H1 (cell line): ENCODE measurements around the gene RND3. TPM values are rescaled to one million over a fixed set of nuclear protein-coding genes. Genes with fewer than 3 reads are reported as not detected.

Experiments
- CTCF ChIA-PET: fragments of 300-600 bp; sonication (Branson Sonifier 250); formaldehyde crosslinking; loops from one replicate; lab custom pipeline; 2021; ENCODE audit not compliant: partially characterized antibody; lab: Charles Lee
- POLR2A ChIA-PET: fragments of 300-600 bp; sonication (Branson Sonifier 250); formaldehyde crosslinking; loops from one replicate; lab custom pipeline; 2021; ENCODE audit warnings: inconsistent platforms; ENCODE audit not compliant: partially characterized antibody; lab: Charles Lee
- DNase-seq, 2 experiments: peaks; one replicate each; pipeline versions ENCODE4 v3.0.0 to v3.0.0-alpha.2; 2010 to 2022; ENCODE audit warnings: low spot score in 2 of 2, low read depth in 1 of 2, mixed read lengths in 1 of 2
- FAIRE-seq: peaks from 2 replicates; lab custom pipeline; 2011; peaks lifted over from hg19 to GRCh38; lab: Jason Lieb, UNC
- H2AFZ ChIP-seq: 2 replicates; pipeline ENCODE4 v1.8.1; 2012; ENCODE audit warnings: low read length, inconsistent platforms
- H2AK5ac ChIP-seq: 2 replicates; pipeline ENCODE4 v1.6.1; 2013; ENCODE audit warnings: low read depth, low read length
- H2BK120ac ChIP-seq: replicated peaks from 2 replicates; pipeline ENCODE3; 2013; ENCODE audit warnings: low read depth, low read length, inconsistent platforms
- H2BK12ac ChIP-seq: 2 replicates; pipeline ENCODE4 v1.6.1; 2013; ENCODE audit warnings: low read depth, low read length
- H2BK15ac ChIP-seq: 2 replicates; pipeline ENCODE4 v1.6.1; 2013; ENCODE audit warnings: low read length
- H2BK20ac ChIP-seq: 2 replicates; pipeline ENCODE4 v1.6.1; 2013; ENCODE audit warnings: low read length
- H2BK5ac ChIP-seq: 2 replicates; pipeline ENCODE4 v1.6.1; 2013; ENCODE audit warnings: low read depth, low read length
- H3K14ac ChIP-seq: 2 replicates; pipeline ENCODE4 v1.6.1; 2013; ENCODE audit warnings: inconsistent platforms; ENCODE audit not compliant: insufficient read length
- H3K18ac ChIP-seq: 2 replicates; pipeline ENCODE4 v1.6.1; 2013; ENCODE audit warnings: low read length; ENCODE audit errors: extremely low read depth
- H3K23ac ChIP-seq: 2 replicates; pipeline ENCODE4 v1.6.1; 2013; ENCODE audit warnings: inconsistent platforms; ENCODE audit not compliant: insufficient read length
- H3K23me2 ChIP-seq: 2 replicates; pipeline ENCODE4 v1.6.1; 2013; ENCODE audit warnings: low read depth, low read length
- H3K27ac ChIP-seq: 2 replicates; pipeline ENCODE4 v1.6.1; 2011; ENCODE audit warnings: low read depth, low read length, inconsistent platforms
- H3K27me3 ChIP-seq, 4 experiments: replicated peaks in 1 of 4; 1 replicate in 1 of 4; 2 replicates in 3 of 4; pipeline versions ENCODE4 v1.6.1 to v1.8.1; 2011 to 2013; ENCODE audit warnings: low read length in 3 of 4, mild to moderate bottlenecking in 3 of 4, inconsistent platforms in 2 of 4, mixed read lengths in 2 of 4, moderate library complexity in 1 of 4; ENCODE audit not compliant: control insufficient read depth in 3 of 4, insufficient read depth in 3 of 4; ENCODE audit errors: extremely low read depth in 1 of 4
- H3K36me3 ChIP-seq, 4 experiments: 2 replicates each; pipeline versions ENCODE4 v1.6.1 to v1.8.1; 2011 to 2013; ENCODE audit warnings: mild to moderate bottlenecking in 4 of 4, low read length in 3 of 4, moderate library complexity in 2 of 4, control low read depth in 1 of 4, inconsistent platforms in 1 of 4; ENCODE audit not compliant: insufficient read depth in 4 of 4, control insufficient read depth in 2 of 4
- H3K4ac ChIP-seq: replicated peaks from 2 replicates; pipeline ENCODE3; 2013; ENCODE audit warnings: low read length, low read depth, mixed read lengths, inconsistent platforms; ENCODE audit not compliant: insufficient read length
- H3K4me1 ChIP-seq, 4 experiments: replicated peaks in 1 of 4; 1 replicate in 1 of 4; 2 replicates in 3 of 4; pipeline versions ENCODE4 v1.6.1 to v1.8.1; 2011 to 2013; ENCODE audit warnings: low read length in 3 of 4, inconsistent platforms in 2 of 4, mixed read lengths in 1 of 4; ENCODE audit not compliant: insufficient read depth in 4 of 4, control insufficient read depth in 3 of 4
- H3K4me2 ChIP-seq, 2 experiments: 2 replicates each; pipeline versions ENCODE4 v1.6.1 to v1.8.1; 2011 to 2013; ENCODE audit warnings: low read depth in 2 of 2, low read length in 2 of 2, control low read depth in 1 of 2, inconsistent platforms in 1 of 2, mild to moderate bottlenecking in 1 of 2; ENCODE audit not compliant: insufficient read depth in 1 of 2
- H3K4me3 ChIP-seq, 4 experiments: fragments of 200-600, 300-600 bp in 1 of 4; sonication (generic), shearing (Covaris generic), sonication (Bioruptor Twin) in 1 of 4; 2 replicates each; pipeline versions ENCODE4 v1.5.1 to v1.8.1; 2011 to 2016; ENCODE audit warnings: low read length in 4 of 4, low read depth in 3 of 4, control low read depth in 2 of 4, inconsistent platforms in 2 of 4, mild to moderate bottlenecking in 2 of 4, mixed read lengths in 1 of 4, moderate library complexity in 1 of 4; ENCODE audit not compliant: insufficient read depth in 2 of 4; ENCODE audit errors: extremely low read depth in 1 of 4
- H3K56ac ChIP-seq: replicated peaks from 2 replicates; pipeline ENCODE3; 2013; ENCODE audit warnings: low read depth, mild to moderate bottlenecking, mixed read lengths, low read length, inconsistent platforms; ENCODE audit not compliant: insufficient read length
- H3K79me1 ChIP-seq: 2 replicates; pipeline ENCODE4 v1.6.1; 2013; ENCODE audit warnings: low read depth, low read length, control low read depth
- H3K79me2 ChIP-seq, 2 experiments: 2 replicates each; pipeline versions ENCODE4 v1.6.1 to v1.8.1; 2012 to 2013; ENCODE audit warnings: low read length in 2 of 2, mild to moderate bottlenecking in 2 of 2, inconsistent platforms in 1 of 2; ENCODE audit not compliant: insufficient read depth in 2 of 2, control insufficient read depth in 1 of 2
- H3K9ac ChIP-seq, 4 experiments: replicated peaks in 1 of 4; 1 replicate in 1 of 4; 2 replicates in 3 of 4; pipeline versions ENCODE4 v1.6.1 to v1.8.1; 2011 to 2013; ENCODE audit warnings: low read depth in 3 of 4, low read length in 3 of 4, control low read depth in 2 of 4, mild to moderate bottlenecking in 2 of 4, moderate library complexity in 2 of 4, inconsistent platforms in 1 of 4; ENCODE audit errors: extremely low read depth in 1 of 4
- H3K9me3 ChIP-seq, 2 experiments: 2 replicates each; pipeline versions ENCODE4 v1.6.1 to v1.8.1; 2012 to 2013; ENCODE audit warnings: mild to moderate bottlenecking in 2 of 2, moderate library complexity in 2 of 2, control low read depth in 1 of 2, inconsistent platforms in 1 of 2, low read depth in 1 of 2, low read length in 1 of 2, mixed read lengths in 1 of 2; ENCODE audit not compliant: insufficient read depth in 2 of 2
- H4K20me1 ChIP-seq, 2 experiments: replicated peaks in 1 of 2; 2 replicates each; pipeline versions ENCODE3 to v1.8.1; 2011 to 2013; ENCODE audit warnings: inconsistent platforms in 2 of 2, low read length in 2 of 2, mild to moderate bottlenecking in 1 of 2; ENCODE audit not compliant: insufficient read depth in 2 of 2, control insufficient read depth in 1 of 2
- H4K5ac ChIP-seq: 2 replicates; pipeline ENCODE4 v1.6.1; 2013; ENCODE audit warnings: low read length, low read depth, mixed read lengths, inconsistent platforms; ENCODE audit not compliant: insufficient read length
- H4K8ac ChIP-seq: 2 replicates; pipeline ENCODE4 v1.8.0; 2013; ENCODE audit warnings: mild to moderate bottlenecking, moderate library complexity, low read length, inconsistent platforms; ENCODE audit not compliant: insufficient read depth; ENCODE audit errors: extremely low read depth
- H4K91ac ChIP-seq: replicated peaks from 2 replicates; pipeline ENCODE3; 2013; ENCODE audit warnings: low read length, mixed read lengths, inconsistent platforms; ENCODE audit not compliant: insufficient read length
- ASH2L ChIP-seq: fragments of 200-600, 300-600 bp; sonication (generic); IDR thresholded peaks from one replicate; pipeline ENCODE4 v1.7.1; 2017; ENCODE audit warnings: low read length
- CEBPB ChIP-seq: IDR thresholded peaks from 2 replicates; pipeline ENCODE4 v1.6.1; 2012; ENCODE audit warnings: low read depth, low read length
- CTBP2 ChIP-seq: IDR thresholded peaks from 2 replicates; pipeline ENCODE4 v1.7.0; 2011; ENCODE audit warnings: borderline replicate concordance, mild to moderate bottlenecking, moderate library complexity, mixed read lengths, low read length; ENCODE audit not compliant: insufficient read depth, insufficient read length
- EGR1 ChIP-seq: IDR thresholded peaks from 2 replicates; pipeline ENCODE4 v1.6.1; 2011; ENCODE audit warnings: low read depth, low read length, borderline replicate concordance
- EZH2 ChIP-seq: fragments of 200-600 bp; sonication (generic); IDR thresholded peaks from 2 replicates; pipeline ENCODE4 v1.7.1; 2012; ENCODE audit warnings: low read depth, mild to moderate bottlenecking, moderate library complexity, low read length, inconsistent platforms; ENCODE audit not compliant: severe bottlenecking
- KDM4A ChIP-seq: IDR thresholded peaks from one replicate; pipeline ENCODE4 v1.7.1; 2012; ENCODE audit warnings: low read depth, mild to moderate bottlenecking, moderate library complexity, low read length, inconsistent platforms; ENCODE audit not compliant: severe bottlenecking
- NANOG ChIP-seq: IDR thresholded peaks from 2 replicates; pipeline ENCODE4 v1.6.1; 2011; ENCODE audit warnings: low read length, low read depth, mild to moderate bottlenecking, inconsistent platforms; ENCODE audit not compliant: insufficient read depth, poor library complexity, severe bottlenecking
- RAD21 ChIP-seq, 2 experiments: IDR thresholded peaks in 1 of 2; conservative IDR thresholded peaks in 1 of 2; 2 replicates each; pipeline ENCODE4 v1.6.1; 2011; ENCODE audit warnings: low read depth in 2 of 2, low read length in 2 of 2, improper control_type of control experiment in 1 of 2, inconsistent platforms in 1 of 2, mild to moderate bottlenecking in 1 of 2, moderate library complexity in 1 of 2
- SIX5 ChIP-seq: IDR thresholded peaks from 2 replicates; pipeline ENCODE4 v1.6.1; 2011; ENCODE audit warnings: mild to moderate bottlenecking, low read depth, low read length
- SUZ12 ChIP-seq: fragments of 200-600 bp; sonication (generic); IDR thresholded peaks from 2 replicates; pipeline ENCODE4 v1.6.1; 2012; ENCODE audit warnings: mild to moderate bottlenecking, inconsistent platforms, low read length, moderate library complexity, mixed read lengths
- WGBS, 2 experiments: shearing (Covaris generic) in 1 of 2; methylation state at CpG; one replicate each; pipeline versions ENCODE4 v1.1.6 to v1.1.7; 2013 to 2015; ENCODE audit warnings: low lambda C conversion rate in 2 of 2, mixed read lengths in 2 of 2, inconsistent platforms in 1 of 2, low coverage in 1 of 2, missing lambda C conversion rate in 1 of 2; ENCODE audit not compliant: insufficient replicate concordance in 2 of 2, insufficient coverage in 1 of 2, insufficient read length in 1 of 2; ENCODE audit errors: extremely low coverage in 1 of 2, missing lambda C conversion rate in 1 of 2; 5-methylcytosine and 5-hydroxymethylcytosine counted together
- polyA plus RNA-seq, 7 experiments: library from polyadenylated mRNA; depleted of rRNA in 3 of 7; stranded (reverse) in 5 of 7; unstranded in 2 of 7; fragments of >200 nt in 5 of 7; fragments of 200-250 nt in 2 of 7; gene quantifications; 1 replicate in 5 of 7; 2 replicates in 1 of 7; 4 replicates in 1 of 7; pipeline versions ENCODE4 v1.2.1 to v1.2.3, GENCODE V29; 2011 to 2013; ENCODE audit warnings: missing spikeins in 2 of 7, mixed read lengths in 2 of 7
- total RNA-seq: library from RNA; stranded (reverse); fragmentation: NEBNext Ultra II Directional; extraction: Animal tissue kit (Norgen Biotek cat#: 25700); gene quantifications from 2 replicates; pipeline ENCODE4 v1.2.1, GENCODE V29; 2021

RND3 gene
- total and polyA plus RNA-seq, 2 of the 8 experiments (the other 6 are each of a cell fraction or from before 2014, with no cell fraction given) = 12.2 to 25.6 TPM

- no peaks in the 10 kb centered on the region; a peak in 1 of 4 replicates for H3K9me3 ChIP-seq
- H2BK5ac ChIP-seq = no peak overlapping the region
- no peak overlapping the region for H2BK12ac ChIP-seq
- no peaks in the 10 kb centered on the region for H3K36me3 ChIP-seq
- WGBS, 2 experiments = 94% methylated on average over 2 of the region's 2 CpGs; no CpG with 5 or more reads in 1 of the 2 experiments
- H4K8ac ChIP-seq = no peak overlapping the region
- no peak overlapping the region for H2AFZ ChIP-seq
- CTCF ChIA-PET = no interaction called here
- H2BK15ac ChIP-seq = no peak overlapping the region
- no peak overlapping the region for H3K4ac ChIP-seq
- H3K27ac ChIP-seq = no peak overlapping the region
- no peak overlapping the region for H3K14ac ChIP-seq
- no peak overlapping the region for H3K4me2 ChIP-seq
- no peak overlapping the region for H3K23ac ChIP-seq
- H2BK120ac ChIP-seq = no peak overlapping the region
- H4K20me1 ChIP-seq = no peaks in the 10 kb centered on the region
- H3K9ac ChIP-seq = no peak overlapping the region
- H3K79me2 ChIP-seq = no peaks in the 10 kb centered on the region
- no peaks in the 10 kb centered on the region for H3K27me3 ChIP-seq
- TF ChIP-seq SUZ12 (no peak), RAD21 (IDR thresholded peaks at IDR 0.05 in 1 of 2, conservative IDR thresholded peaks at IDR 0.05 in 1 of 2; ENCODE audit: low read depth in 2 of 2, low read length in 2 of 2) (no peak), CEBPB (no peak), EGR1 (no peak), KDM4A (no peak), EZH2 (no peak), SIX5 (no peak), CTBP2 (no peak), NANOG (no peak), ASH2L (no peak)
- H3K4me1 ChIP-seq = no peaks in the 10 kb centered on the region
- no peak overlapping the region for H4K5ac ChIP-seq
- POLR2A ChIA-PET = no interaction called here
- H3K23me2 ChIP-seq = no peaks in the 10 kb centered on the region; the same call in 1 of the 2 replicates
- FAIRE-seq (no peak), DNase-seq (no peak)
- H2AK5ac ChIP-seq = no peak overlapping the region
- H3K18ac ChIP-seq = no peak overlapping the region
- H2BK20ac ChIP-seq = no peak overlapping the region
- no peaks in the 10 kb centered on the region for H3K79me1 ChIP-seq
- H3K56ac ChIP-seq = no peak overlapping the region
- no peak overlapping the region for H4K91ac ChIP-seq
- H3K4me3 ChIP-seq = no peak overlapping the region
Measured at GRCh38 chr2:150438654-150439053, 48.8 kb downstream of the RND3 start.
